Muscle of leg (tissue), 11 donors: ENCODE data around the gene NARS2. TPM values are rescaled to one million over a fixed set of nuclear protein-coding genes. Genes with fewer than 3 reads are reported as not detected.

Source experiments
- DNase-seq: peaks from one replicate; pipeline ENCODE4 v3.0.0; 2013
- H3K27ac ChIP-seq: one replicate; pipeline ENCODE4 v1.5.1; 2013; ENCODE audit warnings: mild to moderate bottlenecking, low read length, control low read depth
- H3K27me3 ChIP-seq: one replicate; pipeline ENCODE4 v1.6.1; 2013; ENCODE audit warnings: low read length; ENCODE audit not compliant: control insufficient read depth, insufficient read depth
- H3K36me3 ChIP-seq: one replicate; pipeline ENCODE4 v1.6.1; 2013; ENCODE audit warnings: low read length; ENCODE audit not compliant: control insufficient read depth, insufficient read depth
- H3K4me1 ChIP-seq: one replicate; pipeline ENCODE4 v1.6.1; 2013; ENCODE audit warnings: low read length; ENCODE audit not compliant: control insufficient read depth, insufficient read depth
- H3K4me3 ChIP-seq: one replicate; pipeline ENCODE4 v1.5.1; 2013; ENCODE audit warnings: low read length, control low read depth
- H3K9me3 ChIP-seq: replicated peaks from 2 replicates; pipeline ENCODE4 v1.6.1; 2013; ENCODE audit warnings: low read depth, low read length; ENCODE audit not compliant: control insufficient read depth
- WGBS: methylation state at CpG from one replicate; pipeline ENCODE4 v1.1.5; 2013; ENCODE audit warnings: missing lambda C conversion rate; ENCODE audit not compliant: insufficient coverage; 5-methylcytosine and 5-hydroxymethylcytosine counted together
- polyA plus RNA-seq, 8 donors: library from polyadenylated mRNA; unstranded; fragments of 120-200 nt; gene quantifications; one replicate each; pipeline versions ENCODE4 v1.2.1 to v1.2.3, GENCODE V29; 2013; ENCODE audit warnings: inconsistent platforms in 1 of 8, low replicate concordance in 1 of 8; ENCODE audit not compliant: insufficient read length in 8 of 8, insufficient read depth in 1 of 8
- total RNA-seq: library from RNA; stranded (reverse); fragments of 120-200 nt; gene quantifications from one replicate; pipeline ENCODE4 v1.2.4, GENCODE V29; 2013

Gene NARS2
- total and polyA plus RNA-seq, 9 donors: 11.5 to 20.3 (median 14.9) TPM

DNA sequence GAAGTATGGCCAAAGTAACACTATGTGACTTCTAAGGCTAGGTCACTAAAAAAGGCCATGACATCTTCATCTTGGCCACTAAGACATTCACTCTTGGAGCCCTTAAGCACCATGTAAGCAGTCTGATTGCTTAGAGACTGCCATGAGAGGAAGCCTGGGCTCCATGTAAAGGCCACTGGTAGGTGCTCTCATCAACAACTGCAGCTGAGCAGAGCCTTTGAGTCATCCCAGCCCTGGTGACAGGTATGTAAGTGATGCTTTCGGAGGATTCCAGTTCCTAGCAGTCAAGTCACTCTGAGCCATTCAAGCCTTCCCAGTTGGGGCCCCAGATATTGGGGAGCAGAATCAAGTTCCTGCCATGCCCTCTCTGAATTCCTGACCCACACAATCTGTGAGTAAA is 183.2 kb downstream of the NARS2 start:
- Histone ChIP-seq H3K36me3 (no peaks in the 10 kb centered on the region), H3K4me3 (no peak overlapping the region), H3K27ac (no peak overlapping the region), H3K27me3 (no peaks in the 10 kb centered on the region), H3K9me3 (no peaks in the 10 kb centered on the region), H3K4me1 (no peaks in the 10 kb centered on the region)
- DNase-seq: no peak
- WGBS: no CpG with 5 or more reads among the region's 1 CpG

DNA sequence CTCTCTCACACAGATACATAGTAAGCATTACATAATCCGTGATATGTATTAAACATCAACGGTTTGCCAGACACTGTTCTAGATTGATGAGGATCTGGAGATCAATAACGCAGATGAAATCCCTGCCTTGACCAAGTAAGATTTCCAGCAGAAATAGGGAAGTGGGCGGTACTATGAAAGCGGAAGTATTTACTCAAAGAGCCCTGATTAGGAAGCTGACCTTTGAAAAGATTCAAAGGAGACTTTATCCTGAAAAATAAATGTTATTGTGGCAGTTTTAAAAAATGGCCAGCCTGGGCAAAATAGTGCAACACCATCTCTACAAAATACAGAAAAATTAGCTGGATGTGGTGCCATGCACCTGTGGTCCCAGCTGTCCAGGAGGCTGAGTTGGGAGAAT is 183.9 kb downstream of the NARS2 start:
- 100% methylated on average over 1 of the region's 5 CpGs for WGBS
- Histone ChIP-seq H3K4me3 (no peak overlapping the region), H3K36me3 (no peaks in the 10 kb centered on the region), H3K9me3 (no peaks in the 10 kb centered on the region), H3K27me3 (no peaks in the 10 kb centered on the region), H3K4me1 (no peaks in the 10 kb centered on the region), H3K27ac (no peak overlapping the region)
- peak; percentile 43 for DNase-seq

DNA sequence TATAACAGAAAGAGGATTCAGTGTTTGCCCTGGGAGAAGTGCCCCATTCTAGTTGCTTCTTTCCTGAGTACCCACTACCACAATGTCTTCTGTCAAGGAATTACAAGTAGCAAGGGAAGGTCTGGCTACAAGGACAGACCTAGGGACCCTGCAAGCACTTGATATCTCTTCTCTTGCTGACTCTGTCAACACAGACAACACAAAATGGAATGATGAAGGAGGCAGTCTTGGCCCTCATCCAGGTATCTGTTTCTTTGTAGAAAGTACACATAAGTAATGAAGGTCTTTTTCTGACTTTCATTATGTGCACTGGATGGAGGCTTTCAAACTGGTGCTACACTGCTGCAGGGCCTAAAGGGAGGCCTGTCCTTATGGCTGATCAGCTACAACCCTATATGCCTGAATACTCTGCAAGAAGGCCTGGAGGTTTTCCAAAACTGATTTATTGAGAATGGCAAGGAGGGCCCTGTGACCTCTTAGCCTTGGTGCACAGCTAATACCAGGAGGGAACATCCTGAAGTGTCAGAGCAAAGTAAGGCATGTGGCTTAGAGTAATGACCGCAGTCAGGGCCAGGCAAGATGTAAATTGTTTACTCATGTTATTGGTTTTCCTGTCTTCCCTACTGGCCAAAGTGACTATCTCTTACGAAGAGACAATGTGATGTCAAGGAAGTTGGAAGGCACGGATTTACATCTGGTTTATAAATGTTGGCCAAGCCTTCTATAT is 188.3 kb downstream of the NARS2 start:
- WGBS: no CpG with 5 or more reads among the region's 3 CpGs
- Histone ChIP-seq H3K9me3 (peaks cover 3% of the 10 kb centered on the region), H3K36me3 (peaks cover 3% of the 10 kb centered on the region), H3K27ac (no peak overlapping the region), H3K27me3 (no peaks in the 10 kb centered on the region), H3K4me3 (no peak overlapping the region), H3K4me1 (peaks cover 5% of the 10 kb centered on the region)
- DNase-seq: no peak

Other genes with a start within 250 kb of the NARS2 start
- 12.2 TPM for gene GAB2, start 157.0 kb downstream of the NARS2 start, total RNA-seq
- 10 to 100 TPM in 7 of 8 donors, 1 to 10 TPM in 1; 9.6 to 18.8 (median 14.5) TPM for gene GAB2, start 157.0 kb downstream of the NARS2 start, polyA plus RNA-seq